ENCODE results near the gene ITPR1. TPM values are rescaled to one million over a fixed set of nuclear protein-coding genes. Genes with fewer than 3 reads are reported as not detected.

Gene ITPR1
- total RNA-seq, 1 donor from 2014 or later: 117 TPM

DNA sequence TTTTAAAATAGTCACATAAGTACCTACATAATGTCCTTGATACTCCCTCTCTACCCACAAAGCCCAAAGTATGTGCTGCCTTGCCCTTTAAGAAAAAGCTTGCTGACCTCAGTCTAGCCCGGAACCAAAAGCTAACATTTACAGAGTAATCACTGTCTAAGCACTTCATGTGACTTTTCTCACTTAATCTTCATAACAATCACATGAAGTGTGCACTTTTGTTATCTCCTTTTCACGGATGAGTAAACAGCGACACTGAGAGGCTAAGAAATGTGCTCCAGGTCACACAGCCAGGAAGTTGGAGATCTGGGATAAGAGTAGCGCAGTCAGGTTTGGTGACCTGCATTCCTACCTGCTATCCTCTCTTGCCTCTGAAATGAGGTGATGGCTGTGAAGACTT lies 194.0 kb downstream of the ITPR1 start:
- H3K4me1 Mint-ChIP-seq (ENCODE audit: low read depth): peaks cover 8% of the 10 kb centered on the region
- H3K9me3 Mint-ChIP-seq: peaks cover 3% of the 10 kb centered on the region
- peaks cover 81% of the 10 kb centered on the region for H3K36me3 Mint-ChIP-seq (ENCODE audit: low read depth)
- H3K27ac Mint-ChIP-seq: no peak overlapping the region
- no peak for DNase-seq (ENCODE audit: low spot score)
- H3K27me3 Mint-ChIP-seq (ENCODE audit: low read depth): no peaks in the 10 kb centered on the region
- H3K4me3 Mint-ChIP-seq (ENCODE audit: low read depth): no peak overlapping the region
- intact Hi-C loops (cut with micrococcal nuclease): no loop called here

DNA sequence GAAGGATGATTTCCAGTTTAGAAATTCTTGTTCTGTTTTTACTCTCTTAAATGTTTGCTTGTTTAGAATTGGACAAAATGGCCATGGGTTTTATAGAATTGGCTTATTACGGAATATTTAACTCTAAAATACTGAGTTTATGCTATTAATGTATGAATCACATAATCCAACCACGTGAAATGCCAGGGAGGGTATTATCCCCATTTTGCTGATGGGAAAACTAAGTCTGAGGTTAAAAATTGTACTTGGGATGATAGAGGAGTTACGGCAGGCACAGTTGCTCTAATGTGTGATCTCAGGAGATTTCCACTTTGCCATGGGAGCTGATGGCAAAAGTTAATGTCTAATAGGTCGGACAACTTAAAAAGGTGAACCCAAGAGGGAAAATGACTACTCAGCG lies 194.4 kb downstream of the ITPR1 start:
- Mint-ChIP-seq H3K9me3 (peaks cover 3% of the 10 kb centered on the region), H3K36me3 (ENCODE audit: low read depth) (peaks cover 81% of the 10 kb centered on the region), H3K4me1 (ENCODE audit: low read depth) (peaks cover 8% of the 10 kb centered on the region), H3K4me3 (ENCODE audit: low read depth) (no peak overlapping the region), H3K27me3 (ENCODE audit: low read depth) (no peaks in the 10 kb centered on the region), H3K27ac (no peak overlapping the region)
- DNase-seq (ENCODE audit: low spot score): no peak
- intact Hi-C loops (cut with micrococcal nuclease): no loop called here

DNA sequence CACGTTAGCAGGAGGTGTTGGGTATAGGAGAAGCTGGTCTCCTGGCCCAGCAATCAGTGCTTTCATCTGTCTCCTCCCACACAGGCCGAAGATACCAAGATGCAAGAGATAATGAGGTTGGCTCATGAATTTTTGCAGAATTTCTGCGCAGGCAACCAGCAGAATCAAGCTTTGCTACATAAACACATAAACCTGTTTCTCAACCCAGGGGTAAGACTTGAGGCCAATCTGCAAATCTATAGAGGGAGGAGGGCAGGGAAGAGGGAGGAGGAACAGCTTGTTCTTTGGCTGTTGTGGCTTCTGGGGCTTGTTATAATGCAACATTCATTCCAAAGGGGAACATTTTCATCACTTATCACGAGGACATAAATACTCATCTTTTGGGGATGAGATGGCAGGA lies 195.3 kb downstream of the ITPR1 start:
- no peak overlapping the region for H3K4me3 Mint-ChIP-seq (ENCODE audit: low read depth)
- H3K36me3 Mint-ChIP-seq (ENCODE audit: low read depth): peaks cover 80% of the 10 kb centered on the region
- H3K4me1 Mint-ChIP-seq (ENCODE audit: low read depth): peaks cover 8% of the 10 kb centered on the region
- intact Hi-C loops (cut with micrococcal nuclease): no loop called here
- DNase-seq (ENCODE audit: low spot score): no peak
- H3K27me3 Mint-ChIP-seq (ENCODE audit: low read depth): no peaks in the 10 kb centered on the region
- H3K9me3 Mint-ChIP-seq: peaks cover 3% of the 10 kb centered on the region
- H3K27ac Mint-ChIP-seq: no peak overlapping the region

DNA sequence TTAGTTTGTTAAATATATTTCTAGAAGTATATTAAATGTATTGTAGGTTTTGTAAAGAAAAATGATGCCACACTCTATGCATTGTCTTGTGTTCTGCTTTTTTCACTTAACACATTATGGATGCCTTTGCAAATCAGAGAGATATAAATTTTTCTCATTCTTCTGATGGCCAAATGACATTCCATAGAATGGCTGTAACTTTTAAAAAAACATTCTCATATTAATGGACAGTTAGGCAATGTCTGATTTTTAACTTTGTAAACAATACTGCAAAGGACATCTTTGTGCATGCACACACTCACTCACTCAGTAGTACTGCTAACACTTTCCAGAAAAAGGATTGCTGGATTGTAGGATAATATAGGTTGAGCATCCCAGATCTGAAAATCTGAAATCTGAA lies 195.9 kb downstream of the ITPR1 start:
- H3K36me3 Mint-ChIP-seq (ENCODE audit: low read depth): peaks cover 80% of the 10 kb centered on the region
- no peak for DNase-seq (ENCODE audit: low spot score)
- H3K27ac Mint-ChIP-seq: no peak overlapping the region
- intact Hi-C loops (cut with micrococcal nuclease): no loop called here
- H3K27me3 Mint-ChIP-seq (ENCODE audit: low read depth): no peaks in the 10 kb centered on the region
- peaks cover 8% of the 10 kb centered on the region for H3K4me1 Mint-ChIP-seq (ENCODE audit: low read depth)
- H3K9me3 Mint-ChIP-seq: peaks cover 3% of the 10 kb centered on the region
- no peak overlapping the region for H3K4me3 Mint-ChIP-seq (ENCODE audit: low read depth)

DNA sequence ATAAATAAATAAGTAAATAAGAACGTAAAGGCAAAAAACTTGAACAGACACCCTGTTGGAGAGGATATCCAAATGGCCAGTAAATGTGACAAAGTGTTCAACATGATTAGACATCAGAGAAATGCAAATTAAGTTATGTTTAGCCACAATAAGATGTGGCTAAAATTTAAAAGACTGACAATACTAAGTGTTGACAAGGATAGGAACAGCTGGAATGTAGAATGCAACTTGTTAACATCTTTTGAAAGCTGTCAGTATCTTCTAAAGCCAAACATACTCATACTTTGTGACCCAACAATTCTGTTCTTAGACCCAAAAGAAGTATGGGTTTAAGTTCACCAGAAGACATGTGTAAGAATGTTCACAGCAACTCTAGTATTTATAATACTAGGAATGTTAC lies 197.1 kb downstream of the ITPR1 start:
- H3K36me3 Mint-ChIP-seq (ENCODE audit: low read depth): peaks cover 83% of the 10 kb centered on the region
- no peak for DNase-seq (ENCODE audit: low spot score)
- intact Hi-C loops (cut with micrococcal nuclease): no loop called here
- peaks cover 9% of the 10 kb centered on the region for H3K4me1 Mint-ChIP-seq (ENCODE audit: low read depth)
- H3K4me3 Mint-ChIP-seq (ENCODE audit: low read depth): no peak overlapping the region
- peaks cover 3% of the 10 kb centered on the region for H3K9me3 Mint-ChIP-seq
- no peak overlapping the region for H3K27ac Mint-ChIP-seq
- H3K27me3 Mint-ChIP-seq (ENCODE audit: low read depth): no peaks in the 10 kb centered on the region

DNA sequence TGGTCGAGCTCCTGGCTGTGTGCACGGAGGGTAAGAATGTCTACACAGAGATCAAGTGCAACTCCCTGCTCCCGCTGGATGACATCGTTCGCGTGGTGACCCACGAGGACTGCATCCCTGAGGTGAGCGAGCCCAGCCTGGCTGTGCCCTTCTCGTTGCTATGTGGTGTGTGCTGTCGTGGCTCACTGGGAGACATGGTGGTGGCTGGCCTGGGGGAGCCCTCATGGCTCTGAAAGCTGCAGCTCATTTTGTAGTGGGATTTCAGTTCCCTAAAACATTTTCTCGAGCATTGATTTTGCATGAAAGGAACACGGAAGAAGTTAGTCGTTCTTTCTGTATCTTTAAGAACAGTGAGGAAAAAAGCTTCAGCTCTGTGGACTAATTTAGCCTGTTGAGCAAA lies 200.5 kb downstream of the ITPR1 start:
- intact Hi-C loops (cut with micrococcal nuclease): no loop called here
- Mint-ChIP-seq H3K27me3 (ENCODE audit: low read depth) (no peaks in the 10 kb centered on the region), H3K27ac (no peak overlapping the region), H3K4me1 (ENCODE audit: low read depth) (peaks cover 4% of the 10 kb centered on the region), H3K36me3 (ENCODE audit: low read depth) (peaks cover 78% of the 10 kb centered on the region), H3K9me3 (peaks cover 3% of the 10 kb centered on the region), H3K4me3 (ENCODE audit: low read depth) (no peak overlapping the region)
- no peak for DNase-seq (ENCODE audit: low spot score)

DNA sequence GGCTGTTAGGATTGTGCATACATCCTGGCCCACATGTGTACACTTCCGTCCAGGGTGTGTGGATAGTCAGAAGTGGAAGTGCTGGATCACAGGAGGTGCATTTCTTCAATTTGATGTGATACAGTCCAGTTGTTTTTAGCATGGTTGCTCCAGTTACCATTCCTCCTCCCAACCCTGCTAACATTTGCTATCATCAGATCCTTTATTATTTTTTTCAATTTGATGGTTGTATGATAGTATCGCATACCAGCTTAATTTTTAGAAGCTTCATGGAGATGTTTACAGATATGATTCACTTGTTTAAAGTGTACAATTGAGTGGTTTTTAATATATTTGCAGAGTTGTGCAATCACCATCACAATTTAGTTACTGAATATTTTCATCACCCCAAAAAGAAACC lies 202.7 kb downstream of the ITPR1 start:
- H3K27ac Mint-ChIP-seq: no peak overlapping the region
- peaks cover 4% of the 10 kb centered on the region for H3K4me1 Mint-ChIP-seq (ENCODE audit: low read depth)
- intact Hi-C loops (cut with micrococcal nuclease): no loop called here
- no peak overlapping the region for H3K4me3 Mint-ChIP-seq (ENCODE audit: low read depth)
- no peak for DNase-seq (ENCODE audit: low spot score)
- H3K9me3 Mint-ChIP-seq: no peaks in the 10 kb centered on the region
- no peaks in the 10 kb centered on the region for H3K27me3 Mint-ChIP-seq (ENCODE audit: low read depth)
- H3K36me3 Mint-ChIP-seq (ENCODE audit: low read depth): peaks cover 76% of the 10 kb centered on the region

DNA sequence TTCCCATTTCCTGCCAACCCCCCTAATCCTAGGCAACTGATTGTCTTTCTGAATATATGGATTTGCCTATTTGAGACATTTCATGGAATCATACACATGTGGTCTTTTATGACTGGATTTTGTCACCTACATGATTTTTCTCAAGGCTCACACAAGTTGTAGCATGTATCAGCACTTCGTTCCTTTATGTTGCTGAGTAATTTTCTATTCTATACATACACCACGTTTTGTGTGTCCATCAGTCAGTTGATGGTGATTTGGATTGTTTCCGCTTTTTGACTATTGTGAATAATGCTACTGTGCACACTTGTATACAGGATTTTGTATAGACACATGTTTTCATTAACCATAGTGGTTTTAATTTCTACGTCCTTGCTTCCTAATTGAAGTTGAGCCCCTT lies 203.1 kb downstream of the ITPR1 start:
- no peak overlapping the region for H3K27ac Mint-ChIP-seq
- DNase-seq (ENCODE audit: low spot score): no peak
- intact Hi-C loops (cut with micrococcal nuclease): no loop called here
- H3K27me3 Mint-ChIP-seq (ENCODE audit: low read depth): no peaks in the 10 kb centered on the region
- H3K36me3 Mint-ChIP-seq (ENCODE audit: low read depth): peaks cover 73% of the 10 kb centered on the region
- peaks cover 4% of the 10 kb centered on the region for H3K4me1 Mint-ChIP-seq (ENCODE audit: low read depth)
- no peak overlapping the region for H3K4me3 Mint-ChIP-seq (ENCODE audit: low read depth)
- no peaks in the 10 kb centered on the region for H3K9me3 Mint-ChIP-seq

DNA sequence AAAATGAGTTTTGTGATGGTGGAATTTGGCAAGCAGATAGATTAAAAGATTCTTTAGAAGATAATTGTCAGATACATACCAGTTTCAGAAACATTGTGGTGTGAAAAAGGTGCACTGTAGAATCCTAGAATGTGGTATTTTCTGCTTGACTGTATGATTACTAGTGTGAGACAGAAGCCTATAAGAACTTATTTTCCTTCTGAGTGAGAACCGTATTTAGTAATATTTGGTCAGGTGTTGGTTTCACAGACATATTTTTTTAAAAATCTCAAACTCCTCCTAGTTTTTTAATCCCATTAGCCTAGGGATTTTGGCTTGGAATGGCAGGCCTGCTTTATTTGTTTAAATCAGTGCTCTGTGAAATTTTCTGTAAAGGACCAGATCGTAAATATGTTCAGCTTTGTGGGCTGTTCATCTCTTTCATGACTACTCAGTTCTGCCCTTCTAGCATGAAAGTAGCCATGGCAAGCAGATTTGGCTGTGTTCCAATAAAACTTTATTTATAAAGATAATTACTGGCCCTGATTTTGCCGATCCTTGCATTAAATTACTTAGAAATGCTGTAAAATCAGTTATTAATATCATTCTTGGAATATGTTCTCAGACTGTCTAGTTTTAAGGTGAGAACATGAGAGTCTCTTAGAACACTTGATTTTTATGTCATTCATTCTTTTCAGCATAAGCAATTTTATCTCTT lies 205.1 kb downstream of the ITPR1 start:
- DNase-seq (ENCODE audit: low spot score): no peak
- Mint-ChIP-seq H3K9me3 (no peaks in the 10 kb centered on the region), H3K4me1 (ENCODE audit: low read depth) (peaks cover 9% of the 10 kb centered on the region), H3K36me3 (ENCODE audit: low read depth) (peaks cover 76% of the 10 kb centered on the region), H3K27ac (no peak overlapping the region), H3K4me3 (ENCODE audit: low read depth) (no peak overlapping the region), H3K27me3 (ENCODE audit: low read depth) (no peaks in the 10 kb centered on the region)
- intact Hi-C loops (cut with micrococcal nuclease): no loop called here

DNA sequence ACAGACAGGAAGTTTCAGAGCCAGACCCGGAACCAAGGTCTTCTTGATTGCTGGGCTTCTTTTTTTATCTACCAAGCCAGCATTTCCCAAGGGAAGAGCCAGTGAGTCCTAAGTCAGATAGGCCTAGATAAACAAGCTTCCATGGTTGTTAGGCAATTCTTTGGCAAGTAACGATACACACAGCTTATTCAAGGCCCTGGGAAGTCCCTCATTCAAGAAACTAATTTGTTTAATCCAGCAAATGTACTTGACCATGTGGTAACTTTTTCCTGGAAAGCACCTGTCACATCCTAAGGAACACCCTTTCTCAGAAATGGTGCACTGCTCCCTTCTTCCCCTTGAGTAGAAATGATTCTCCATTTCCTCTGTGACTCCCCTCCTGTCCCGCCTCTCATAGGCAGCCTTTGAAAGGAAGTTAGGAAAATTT lies 209.9 kb downstream of the ITPR1 start:
- intact Hi-C loops (cut with micrococcal nuclease): no loop called here
- H3K36me3 Mint-ChIP-seq (ENCODE audit: low read depth): peaks cover 85% of the 10 kb centered on the region

DNA sequence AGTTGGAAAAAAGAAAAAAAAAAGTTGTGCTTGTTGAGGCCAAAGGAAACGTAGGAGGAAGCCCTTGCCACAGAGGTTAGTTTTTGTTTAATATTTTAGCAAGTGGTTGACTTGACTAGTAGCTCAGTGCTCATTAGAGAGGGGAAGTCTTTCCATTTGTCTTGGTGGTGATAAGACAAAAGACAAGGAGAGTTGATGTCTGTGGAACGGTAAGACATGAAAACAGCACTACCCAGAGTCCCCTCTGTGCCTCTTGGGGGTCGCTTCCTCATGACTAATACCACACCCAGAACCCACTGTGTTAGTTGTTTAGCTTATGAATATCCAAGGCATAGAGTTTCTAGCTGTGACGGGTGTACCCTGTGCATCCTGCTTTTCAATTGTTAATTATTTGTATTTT lies 211.4 kb downstream of the ITPR1 start:
- Mint-ChIP-seq H3K9me3 (peaks cover 5% of the 10 kb centered on the region), H3K27ac (no peak overlapping the region), H3K4me1 (ENCODE audit: low read depth) (peaks cover 24% of the 10 kb centered on the region), H3K27me3 (ENCODE audit: low read depth) (no peaks in the 10 kb centered on the region), H3K36me3 (ENCODE audit: low read depth) (peaks cover 86% of the 10 kb centered on the region), H3K4me3 (ENCODE audit: low read depth) (no peak overlapping the region)
- DNase-seq (ENCODE audit: low spot score): no peak
- intact Hi-C loops (cut with micrococcal nuclease): no loop called here

More for the DNA sequence above, 209.9 kb downstream of the ITPR1 start:
- Mint-ChIP-seq H3K4me3 (ENCODE audit: low read depth) (no peak overlapping the region), H3K4me1 (ENCODE audit: low read depth) (peaks cover 18% of the 10 kb centered on the region), H3K27ac (no peak overlapping the region), H3K27me3 (ENCODE audit: low read depth) (no peaks in the 10 kb centered on the region), H3K9me3 (peaks cover 5% of the 10 kb centered on the region)
- DNase-seq (ENCODE audit: low spot score): no peak

DNA sequence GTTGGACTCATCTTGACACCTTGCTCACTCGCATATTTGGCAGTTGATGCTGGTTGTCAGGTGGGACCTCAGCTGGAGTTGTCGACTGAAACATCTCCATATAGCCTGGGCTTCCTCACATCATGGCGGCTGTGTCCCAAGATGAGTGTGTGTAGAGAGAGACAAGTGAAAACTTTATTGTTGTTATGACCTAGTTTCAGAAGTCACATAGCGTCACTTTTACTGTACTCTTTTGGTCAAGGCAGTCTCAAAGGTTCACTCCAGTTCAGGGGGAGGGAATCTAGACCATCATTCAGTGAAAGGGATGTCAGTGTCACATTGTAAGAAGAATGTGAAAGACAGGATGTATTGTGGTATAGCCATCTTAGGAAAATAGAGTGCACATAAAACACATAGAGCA lies 214.2 kb downstream of the ITPR1 start:
- H3K36me3 Mint-ChIP-seq (ENCODE audit: low read depth): peaks cover 83% of the 10 kb centered on the region
- no peak overlapping the region for H3K27ac Mint-ChIP-seq
- intact Hi-C loops (cut with micrococcal nuclease): no loop called here
- H3K4me1 Mint-ChIP-seq (ENCODE audit: low read depth): peaks cover 36% of the 10 kb centered on the region
- peaks cover 5% of the 10 kb centered on the region for H3K9me3 Mint-ChIP-seq
- H3K4me3 Mint-ChIP-seq (ENCODE audit: low read depth): no peak overlapping the region
- no peaks in the 10 kb centered on the region for H3K27me3 Mint-ChIP-seq (ENCODE audit: low read depth)
- DNase-seq (ENCODE audit: low spot score): no peak

DNA sequence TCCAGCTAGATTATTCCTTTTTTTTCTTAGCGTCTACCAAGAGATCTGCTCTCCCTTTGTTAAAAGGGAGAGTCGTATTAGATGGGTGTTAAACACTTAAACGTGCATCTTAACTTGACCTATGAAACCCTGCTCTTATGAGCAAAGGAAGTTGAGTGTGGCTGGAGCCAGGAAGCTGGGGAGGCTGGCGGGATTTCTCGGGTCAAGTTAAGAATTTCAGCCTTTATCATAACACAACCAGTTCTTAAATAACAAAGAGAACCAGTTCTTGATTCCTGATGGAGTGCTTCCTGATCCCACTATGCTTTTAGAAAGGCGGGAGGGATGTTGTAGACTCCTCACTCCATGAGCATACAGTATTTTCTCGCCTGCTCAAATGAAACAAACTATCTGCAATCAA lies 215.1 kb downstream of the ITPR1 start:
- peaks cover 32% of the 10 kb centered on the region for H3K4me1 Mint-ChIP-seq (ENCODE audit: low read depth)
- H3K9me3 Mint-ChIP-seq: peaks cover 5% of the 10 kb centered on the region
- intact Hi-C loops (cut with micrococcal nuclease): no loop called here
- H3K36me3 Mint-ChIP-seq (ENCODE audit: low read depth): peaks cover 81% of the 10 kb centered on the region
- H3K4me3 Mint-ChIP-seq (ENCODE audit: low read depth): no peak overlapping the region
- H3K27ac Mint-ChIP-seq: no peak overlapping the region
- DNase-seq (ENCODE audit: low spot score): no peak
- no peaks in the 10 kb centered on the region for H3K27me3 Mint-ChIP-seq (ENCODE audit: low read depth)

DNA sequence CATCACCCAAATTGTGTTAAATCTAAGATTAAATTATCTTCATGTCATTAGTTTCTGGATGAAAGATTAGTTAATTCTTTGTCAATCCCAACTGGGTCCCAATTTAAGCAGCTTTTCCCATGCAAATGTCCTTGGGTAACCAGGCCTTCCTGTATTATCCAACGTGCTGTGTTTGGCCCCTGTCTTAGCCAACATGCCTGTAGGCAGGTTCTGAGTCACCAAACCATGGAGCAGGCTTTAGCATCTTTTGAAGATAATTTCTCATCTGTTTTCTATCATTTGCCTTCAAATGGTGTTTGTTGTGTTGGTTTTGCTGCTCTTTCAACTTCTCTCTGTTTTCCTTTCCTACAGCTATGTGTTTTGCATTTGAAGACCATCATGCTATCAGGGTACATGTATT lies 216.2 kb downstream of the ITPR1 start:
- H3K36me3 Mint-ChIP-seq (ENCODE audit: low read depth): peaks cover 83% of the 10 kb centered on the region
- no peak for DNase-seq (ENCODE audit: low spot score)
- intact Hi-C loops (cut with micrococcal nuclease): no loop called here
- no peaks in the 10 kb centered on the region for H3K27me3 Mint-ChIP-seq (ENCODE audit: low read depth)
- peaks cover 5% of the 10 kb centered on the region for H3K9me3 Mint-ChIP-seq
- no peak overlapping the region for H3K4me3 Mint-ChIP-seq (ENCODE audit: low read depth)
- no peak overlapping the region for H3K27ac Mint-ChIP-seq
- H3K4me1 Mint-ChIP-seq (ENCODE audit: low read depth): peaks cover 27% of the 10 kb centered on the region
